ENCODE measurements around the gene ZNF784.
A peak's percentile ranks its signal among the peaks of the same experiment; 100 is the strongest.

Gene ZNF784

DNA sequence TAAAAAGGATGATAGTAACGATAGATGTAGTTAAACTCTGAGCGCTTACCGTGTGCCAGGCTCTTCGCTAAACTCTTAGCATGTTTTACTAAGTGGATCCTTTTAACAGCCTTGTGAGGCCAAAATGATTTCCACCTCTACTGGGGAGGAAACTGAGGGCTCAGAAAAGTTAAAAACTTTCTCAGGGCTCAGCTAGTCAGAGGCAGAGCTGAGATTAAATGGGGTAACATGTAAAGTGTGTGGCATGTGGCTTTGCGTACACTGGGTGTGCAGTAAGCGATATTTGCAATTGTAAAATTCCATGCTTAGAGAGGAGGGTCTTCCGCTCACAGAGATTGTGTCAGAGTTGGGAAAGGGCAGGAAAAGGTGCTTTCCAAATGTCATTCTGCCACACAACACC lies 32.2 kb upstream of the ZNF784 start:
- Histone ChIP-seq H2BK5ac (ENCODE audit: low read depth, low read length, poor library complexity, severe bottlenecking) (no peak overlapping the region), H3K14ac (ENCODE audit: low read length in 2 of 2) (no peak overlapping the region), H3K36me3 (ENCODE audit: control insufficient read depth in 1 of 2, insufficient read depth in 2 of 2, low read depth in 1 of 2, low read length in 2 of 2) (peaks cover 29 to 53% of the 10 kb centered on the region in 2 experiments), H3K23ac (ENCODE audit: low read length in 2 of 2) (no peak overlapping the region), H3K4me1 (ENCODE audit: control insufficient read depth, insufficient read depth, low read depth, low read length) (peaks cover 30% of the 10 kb centered on the region), H2AK5ac (ENCODE audit: low read length, severe bottlenecking) (no peak overlapping the region), H3K4me2 (ENCODE audit: low read length, poor library complexity, severe bottlenecking) (peak overlapping the region; percentile 60), H3K27me3 (ENCODE audit: control insufficient read depth in 1 of 2, insufficient read depth in 1 of 2, low read length in 2 of 2) (no peaks in the 10 kb centered on the region), H2BK120ac (ENCODE audit: low read depth, low read length) (no peak overlapping the region), H3K79me1 (replicated peaks; ENCODE audit: low read length, poor library complexity, severe bottlenecking) (peaks cover 11% of the 10 kb centered on the region), H4K8ac (ENCODE audit: low read length) (no peak overlapping the region), H2BK15ac (ENCODE audit: low read depth, poor library complexity, severe bottlenecking) (no peak overlapping the region), H3K9me3 (ENCODE audit: control insufficient read depth, low read length) (no peaks in the 10 kb centered on the region), H3K4ac (ENCODE audit: low read depth in 1 of 2, low read length in 2 of 2) (no peak overlapping the region), H2AFZ (ENCODE audit: low read depth, low read length) (no peak overlapping the region), H3K4me3 (ENCODE audit: insufficient read depth in 1 of 2, low read depth in 1 of 2, low read length in 2 of 2) (peak overlapping the region in 1 of 2 experiments; percentile 92), H4K91ac (ENCODE audit: low read length) (no peak overlapping the region), H3K27ac (ENCODE audit: low read length, poor library complexity, severe bottlenecking) (no peak overlapping the region), H3K9ac (ENCODE audit: low read length) (peak overlapping the region; percentile 99), H3K18ac (ENCODE audit: low read depth in 1 of 2, low read length in 2 of 2) (no peak overlapping the region), H2BK12ac (ENCODE audit: low read length in 2 of 2) (no peak overlapping the region)
- DNase-seq = no peak
- 87% methylated on average over 7 of the region's 7 CpGs for WGBS

DNA sequence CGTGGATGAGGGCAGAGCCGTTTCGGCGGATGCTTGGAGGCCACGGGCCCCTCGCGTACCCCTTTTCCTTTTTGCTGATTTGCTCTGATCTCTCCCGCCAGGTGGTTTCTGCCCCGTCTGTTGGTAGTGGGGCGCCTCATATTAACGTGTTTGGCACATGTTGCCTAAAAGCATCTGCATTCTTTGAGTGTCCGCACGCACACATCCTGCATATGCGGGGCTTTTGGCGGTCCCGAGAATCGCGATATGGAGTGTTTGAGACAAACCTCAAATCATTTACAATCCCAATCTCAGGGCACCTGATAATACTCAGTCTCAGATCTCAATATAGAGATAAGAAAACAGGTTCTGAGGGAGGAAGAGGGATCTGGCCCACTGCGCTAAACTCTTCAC lies 31.3 kb upstream of the ZNF784 start:
- no peak overlapping the region for H2BK15ac ChIP-seq (ENCODE audit: low read depth, poor library complexity, severe bottlenecking)
- peak overlapping the region; percentile 32 for H4K8ac ChIP-seq (ENCODE audit: low read length)
- H2AFZ ChIP-seq (ENCODE audit: low read depth, low read length) = no peak overlapping the region
- H3K9ac ChIP-seq (ENCODE audit: low read length) = peak overlapping the region; percentile 99
- H3K4me2 ChIP-seq (ENCODE audit: low read length, poor library complexity, severe bottlenecking) = peak overlapping the region; percentile 89
- no peak overlapping the region for H3K23ac ChIP-seq (ENCODE audit: low read length in 2 of 2)
- no peak for DNase-seq
- H4K91ac ChIP-seq (ENCODE audit: low read length) = no peak overlapping the region
- peak overlapping the region in 1 of 2 experiments; percentile 13 for H3K18ac ChIP-seq (ENCODE audit: low read depth in 1 of 2, low read length in 2 of 2)
- H2BK5ac ChIP-seq (ENCODE audit: low read depth, low read length, poor library complexity, severe bottlenecking) = peak overlapping the region; percentile 74
- no peaks in the 10 kb centered on the region for H3K9me3 ChIP-seq (ENCODE audit: control insufficient read depth, low read length)
- H3K4me1 ChIP-seq (ENCODE audit: control insufficient read depth, insufficient read depth, low read depth, low read length) = peaks cover 30% of the 10 kb centered on the region
- H3K36me3 ChIP-seq (ENCODE audit: control insufficient read depth in 1 of 2, insufficient read depth in 2 of 2, low read depth in 1 of 2, low read length in 2 of 2) = peaks cover 20 to 53% of the 10 kb centered on the region in 2 experiments
- H2BK120ac ChIP-seq (ENCODE audit: low read depth, low read length) = no peak overlapping the region
- no peak overlapping the region for H3K14ac ChIP-seq (ENCODE audit: low read length in 2 of 2)
- peak overlapping the region; percentile 78 for H3K27ac ChIP-seq (ENCODE audit: low read length, poor library complexity, severe bottlenecking)
- H2AK5ac ChIP-seq (ENCODE audit: low read length, severe bottlenecking) = no peak overlapping the region
- under 1% methylated on average over 19 of the region's 19 CpGs for whole genome bisulfite sequencing
- no peaks in the 10 kb centered on the region for H3K27me3 ChIP-seq (ENCODE audit: control insufficient read depth in 1 of 2, insufficient read depth in 1 of 2, low read length in 2 of 2)
- H3K4me3 ChIP-seq (ENCODE audit: insufficient read depth in 1 of 2, low read depth in 1 of 2, low read length in 2 of 2) = peak overlapping the region; percentile 92 to 99
- H2BK12ac ChIP-seq (ENCODE audit: low read length in 2 of 2) = no peak overlapping the region
- H3K4ac ChIP-seq (ENCODE audit: low read depth in 1 of 2, low read length in 2 of 2) = peak overlapping the region in 1 of 2 experiments; percentile 46
- H3K79me1 ChIP-seq (replicated peaks; ENCODE audit: low read length, poor library complexity, severe bottlenecking) = peaks cover 17% of the 10 kb centered on the region

DNA sequence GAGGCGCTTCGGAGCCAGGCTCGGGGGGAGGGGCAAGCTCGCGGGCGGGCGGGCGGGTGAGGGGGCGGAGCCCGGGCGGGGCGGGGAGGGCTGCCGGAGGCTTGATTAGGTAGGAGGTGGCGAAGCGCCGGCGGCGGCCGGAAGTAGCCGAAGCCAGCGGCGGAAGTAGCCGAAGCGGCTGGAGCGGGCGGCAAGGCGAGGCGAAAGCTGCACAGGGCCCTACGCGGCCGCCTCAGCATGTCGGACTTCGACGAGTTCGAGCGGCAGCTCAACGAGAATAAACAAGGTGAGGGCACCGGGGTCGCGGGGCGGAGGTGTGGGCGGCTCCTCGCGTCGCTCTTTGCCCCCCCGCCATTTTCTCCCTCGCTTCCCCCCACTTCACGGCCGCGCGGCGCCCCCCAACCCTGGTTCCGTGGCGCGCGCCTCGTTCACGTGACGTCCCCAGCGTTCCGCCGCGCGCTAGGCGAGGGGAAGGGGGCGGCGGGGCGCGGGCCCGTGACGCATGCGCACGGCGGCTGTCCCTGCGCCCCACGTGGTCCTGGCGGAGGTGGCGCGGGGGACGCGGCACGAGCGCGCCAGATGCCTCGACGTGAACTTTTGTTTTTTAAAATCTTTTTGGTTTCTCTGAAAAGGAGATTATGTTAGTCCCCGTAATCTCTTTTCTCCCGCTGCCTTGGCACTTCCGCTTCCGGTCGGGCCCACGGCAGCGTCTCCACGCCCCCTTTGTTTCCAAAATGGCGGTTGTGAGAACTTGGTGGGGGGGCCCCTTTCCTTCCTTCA lies 30.7 kb upstream of the ZNF784 start, which contains the start of gene U2AF2:
U2AF2 (plus strand) TSS at position 168 of the 780 bp plus-strand sequence; CDS start at position 238, 70 bp downstream.
- Histone ChIP-seq H2BK120ac (ENCODE audit: low read depth, low read length) (peak within 1 kb of the TSS; percentile 97), H2AK5ac (ENCODE audit: low read length, severe bottlenecking) (no peak within 1 kb of the TSS), H3K79me1 (replicated peaks; ENCODE audit: low read length, poor library complexity, severe bottlenecking) (peaks cover 22% of the 10 kb centered on the region), H3K18ac (ENCODE audit: low read depth in 1 of 2, low read length in 2 of 2) (peak within 1 kb of the TSS; percentile 99), H2AFZ (ENCODE audit: low read depth, low read length) (no peak within 1 kb of the TSS), H3K4me3 (ENCODE audit: insufficient read depth in 1 of 2, low read depth in 1 of 2, low read length in 2 of 2) (peak within 1 kb of the TSS; percentile 92 to 99), H3K4me1 (ENCODE audit: control insufficient read depth, insufficient read depth, low read depth, low read length) (peaks cover 31% of the 10 kb centered on the region), H4K8ac (ENCODE audit: low read length) (peak within 1 kb of the TSS; percentile 97), H2BK12ac (ENCODE audit: low read length in 2 of 2) (peak within 1 kb of the TSS in 1 of 2 experiments; percentile 61), H3K9me3 (ENCODE audit: control insufficient read depth, low read length) (no peaks in the 10 kb centered on the region), H3K27ac (ENCODE audit: low read length, poor library complexity, severe bottlenecking) (peak within 1 kb of the TSS; percentile 100), H3K14ac (ENCODE audit: low read length in 2 of 2) (peak within 1 kb of the TSS in 1 of 2 experiments; percentile 100), H3K36me3 (ENCODE audit: control insufficient read depth in 1 of 2, insufficient read depth in 2 of 2, low read depth in 1 of 2, low read length in 2 of 2) (peaks cover 14 to 53% of the 10 kb centered on the region in 2 experiments), H3K23ac (ENCODE audit: low read length in 2 of 2) (peak within 1 kb of the TSS; percentile 24 to 92), H2BK15ac (ENCODE audit: low read depth, poor library complexity, severe bottlenecking) (peak within 1 kb of the TSS; percentile 89), H3K4me2 (ENCODE audit: low read length, poor library complexity, severe bottlenecking) (peak within 1 kb of the TSS; percentile 89), H4K91ac (ENCODE audit: low read length) (peak within 1 kb of the TSS; percentile 99), H2BK5ac (ENCODE audit: low read depth, low read length, poor library complexity, severe bottlenecking) (peak within 1 kb of the TSS; percentile 96), H3K9ac (ENCODE audit: low read length) (peak within 1 kb of the TSS; percentile 99), H3K27me3 (ENCODE audit: control insufficient read depth in 1 of 2, insufficient read depth in 1 of 2, low read length in 2 of 2) (no peaks in the 10 kb centered on the region), H3K4ac (ENCODE audit: low read depth in 1 of 2, low read length in 2 of 2) (peak within 1 kb of the TSS; percentile 98 to 99)
- peak; percentile 80 for DNase-seq
- 1% methylated on average over 65 of the region's 95 CpGs for WGBS

DNA sequence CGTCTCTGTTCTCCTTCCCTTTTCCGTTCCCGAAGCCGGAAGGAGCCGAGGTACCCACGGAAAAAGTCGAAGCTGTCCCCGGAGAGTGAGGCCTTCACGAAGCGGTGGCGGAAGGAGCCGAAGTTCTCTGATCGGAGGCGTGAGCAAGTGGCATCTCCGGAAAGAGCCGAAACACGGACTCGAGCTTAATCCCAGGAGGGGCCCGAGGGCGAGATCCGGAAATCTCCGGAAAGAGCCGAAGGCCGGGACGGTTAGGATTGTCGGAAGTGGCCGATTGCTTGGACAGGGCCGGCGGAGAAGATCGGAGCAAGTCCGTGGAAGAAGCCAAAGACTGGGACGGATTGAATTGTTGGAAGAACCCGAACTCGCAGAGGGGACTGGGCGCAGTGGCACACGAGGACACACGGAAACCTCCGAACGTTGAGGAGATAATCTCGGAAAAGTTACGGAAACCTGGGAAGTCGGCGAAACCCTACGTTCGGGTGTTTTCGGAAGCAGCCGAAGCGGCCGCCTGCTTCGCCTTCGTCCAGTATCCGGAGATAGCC lies 30.0 kb upstream of the ZNF784 start:
- DNase-seq = peak; percentile 99
- H3K79me1 ChIP-seq (replicated peaks; ENCODE audit: low read length, poor library complexity, severe bottlenecking) = peaks cover 27% of the 10 kb centered on the region
- under 1% methylated on average over 51 of the region's 52 CpGs for WGBS
- H2BK120ac ChIP-seq (ENCODE audit: low read depth, low read length) = peak overlapping the region; percentile 89
- H3K27me3 ChIP-seq (ENCODE audit: control insufficient read depth in 1 of 2, insufficient read depth in 1 of 2, low read length in 2 of 2) = no peaks in the 10 kb centered on the region
- H2BK5ac ChIP-seq (ENCODE audit: low read depth, low read length, poor library complexity, severe bottlenecking) = peak overlapping the region; percentile 96
- no peaks in the 10 kb centered on the region for H3K9me3 ChIP-seq (ENCODE audit: control insufficient read depth, low read length)
- H3K36me3 ChIP-seq (ENCODE audit: control insufficient read depth in 1 of 2, insufficient read depth in 2 of 2, low read depth in 1 of 2, low read length in 2 of 2) = peaks cover 10 to 53% of the 10 kb centered on the region in 2 experiments
- peak overlapping the region in 1 of 2 experiments; percentile 61 for H2BK12ac ChIP-seq (ENCODE audit: low read length in 2 of 2)
- H3K18ac ChIP-seq (ENCODE audit: low read depth in 1 of 2, low read length in 2 of 2) = peak overlapping the region; percentile 98
- H3K4me1 ChIP-seq (ENCODE audit: control insufficient read depth, insufficient read depth, low read depth, low read length) = peaks cover 31% of the 10 kb centered on the region
- peak overlapping the region; percentile 52 for H4K91ac ChIP-seq (ENCODE audit: low read length)
- H2AK5ac ChIP-seq (ENCODE audit: low read length, severe bottlenecking) = no peak overlapping the region
- H3K27ac ChIP-seq (ENCODE audit: low read length, poor library complexity, severe bottlenecking) = peak overlapping the region; percentile 100
- H3K4ac ChIP-seq (ENCODE audit: low read depth in 1 of 2, low read length in 2 of 2) = peak overlapping the region; percentile 57 to 88
- H3K14ac ChIP-seq (ENCODE audit: low read length in 2 of 2) = peak overlapping the region in 1 of 2 experiments; percentile 95
- peak overlapping the region; percentile 89 for H2BK15ac ChIP-seq (ENCODE audit: low read depth, poor library complexity, severe bottlenecking)
- peak overlapping the region; percentile 99 for H3K9ac ChIP-seq (ENCODE audit: low read length)
- H3K4me3 ChIP-seq (ENCODE audit: insufficient read depth in 1 of 2, low read depth in 1 of 2, low read length in 2 of 2) = peak overlapping the region; percentile 72 to 84
- peak overlapping the region in 1 of 2 experiments; percentile 92 for H3K23ac ChIP-seq (ENCODE audit: low read length in 2 of 2)
- H2AFZ ChIP-seq (ENCODE audit: low read depth, low read length) = no peak overlapping the region
- peak overlapping the region; percentile 55 for H3K4me2 ChIP-seq (ENCODE audit: low read length, poor library complexity, severe bottlenecking)
- H4K8ac ChIP-seq (ENCODE audit: low read length) = peak overlapping the region; percentile 55

All from mesenchymal stem cell (in vitro differentiated cells and primary cell).